K562 (cell line): ENCODE results near the gene PTPN1. TPM values are rescaled to one million over a fixed set of nuclear protein-coding genes. Genes with fewer than 3 reads are reported as not detected.

ENCODE experiments used
- CAMTA2 ChIP-seq: fragments of 250-450 bp; sonication (Bioruptor Pico); conservative IDR thresholded peaks from 2 replicates; pipeline ENCODE4 v1.5.1; 2022
- EP300 ChIP-seq: IDR thresholded peaks from 2 replicates; pipeline ENCODE4 v1.6.1; 2012; ENCODE audit warnings: low read length, improper control_type of control experiment
- KDM1A ChIP-seq, 2 experiments: fragments of 450-650 bp; IDR thresholded peaks; 2 replicates each; pipeline ENCODE4 v1.6.1; 2016; ENCODE audit warnings: mild to moderate bottlenecking in 2 of 2
- KLF13 ChIP-seq: fragments of 450-650 bp; IDR thresholded peaks from 2 replicates; pipeline ENCODE4 v1.6.1; 2016; ENCODE audit warnings: missing genetic modification characterization, low read depth, mild to moderate bottlenecking, missing compliant biosample characterization, moderate library complexity, borderline replicate concordance
- MCM5 ChIP-seq: fragments of 450-650 bp; IDR thresholded peaks from 2 replicates; pipeline ENCODE4 v1.6.1; 2016; ENCODE audit warnings: low read depth
- MYC ChIP-seq, 2 experiments: fragments of 250-450 bp in 1 of 2; sonication (Bioruptor Pico) in 1 of 2; IDR thresholded peaks; 2 replicates each; pipeline versions ENCODE4 v1.5.1 to v1.6.1; 2012 to 2021; ENCODE audit warnings: low read depth in 2 of 2, borderline replicate concordance in 1 of 2, improper control_type of control experiment in 1 of 2, low read length in 1 of 2, mild to moderate bottlenecking in 1 of 2, moderate library complexity in 1 of 2
- PCBP2 ChIP-seq: fragments of 200-400 bp; formaldehyde crosslinking; IDR thresholded peaks from 2 replicates; pipeline ENCODE4 v1.6.1; 2018; ENCODE audit warnings: low read length, low read depth, mild to moderate bottlenecking, moderate library complexity; ENCODE audit not compliant: poor library complexity, severe bottlenecking
- RAD21 ChIP-seq, 2 experiments: fragments of 250-450 bp in 1 of 2; fragments of 450-650 bp in 1 of 2; sonication (Bioruptor Pico) in 1 of 2; formaldehyde crosslinking in 1 of 2; IDR thresholded peaks in 1 of 2; conservative IDR thresholded peaks in 1 of 2; 2 replicates each; pipeline versions ENCODE4 v1.4.0 to v1.8.0; 2020 to 2022; ENCODE audit warnings: mild to moderate bottlenecking in 2 of 2, moderate library complexity in 1 of 2
- RBM14 ChIP-seq: fragments of 200-400 bp; formaldehyde crosslinking; IDR thresholded peaks from 2 replicates; pipeline ENCODE4 v1.6.1; 2018; ENCODE audit warnings: low read depth, mild to moderate bottlenecking, low read length, moderate library complexity, borderline replicate concordance; ENCODE audit not compliant: insufficient read depth
- SIRT6 ChIP-seq: IDR thresholded peaks from one replicate; pipeline ENCODE4 v1.6.1; 2012; ENCODE audit warnings: low read depth, mild to moderate bottlenecking, control low read depth, inconsistent platforms, low read length, moderate library complexity
- SIX5 ChIP-seq, 2 experiments: IDR thresholded peaks; 2 replicates each; pipeline ENCODE4 v1.6.1; 2011; ENCODE audit warnings: low read length in 2 of 2, borderline replicate concordance in 1 of 2, low read depth in 1 of 2, mild to moderate bottlenecking in 1 of 2, moderate library complexity in 1 of 2; ENCODE audit not compliant: insufficient read depth in 1 of 2
- SMAD4 ChIP-seq: fragments of 250-450 bp; sonication (Bioruptor Pico); conservative IDR thresholded peaks from 2 replicates; pipeline ENCODE4 v1.8.0; 2021; ENCODE audit warnings: inconsistent platforms, mild to moderate bottlenecking, moderate library complexity
- SMC3 ChIP-seq: conservative IDR thresholded peaks from 2 replicates; pipeline ENCODE4 v1.6.1; 2011; ENCODE audit warnings: low read depth, low read length, improper control_type of control experiment; ENCODE audit not compliant: insufficient read depth
- THRAP3 ChIP-seq: fragments of 450-650 bp; IDR thresholded peaks from 2 replicates; pipeline ENCODE4 v1.6.1; 2016; ENCODE audit warnings: mild to moderate bottlenecking, inconsistent platforms, borderline replicate concordance
- ZSCAN29 ChIP-seq: fragments of 450-650 bp; IDR thresholded peaks from 2 replicates; pipeline ENCODE4 v1.6.1; 2017
- ZSCAN32 ChIP-seq: fragments of 450-650 bp; formaldehyde crosslinking; IDR thresholded peaks from 2 replicates; pipeline ENCODE4 v1.4.0; 2020; ENCODE audit warnings: mild to moderate bottlenecking, moderate library complexity
- polyA plus RNA-seq, 8 experiments: library from polyadenylated mRNA; depleted of rRNA in 4 of 8; stranded (reverse) in 5 of 8; unstranded in 3 of 8; fragments of >200 nt; fragmentation: Nextera tagmentation in 2 of 8; fragmentation: Illumina TruSeq in 1 of 8; extraction: Ambion mirVana in 2 of 8; extraction: Trizol in 1 of 8; gene quantifications; 2 replicates each; pipeline versions ENCODE4 v1.2.1 to v1.2.3, GENCODE V29; 2011 to 2014; ENCODE audit warnings: inconsistent platforms in 1 of 8, missing spikeins in 1 of 8
- total RNA-seq, 7 experiments: library from RNA; depleted of rRNA in 6 of 7; stranded (reverse); fragments of >200 nt in 6 of 7; fragmentation: Illumina TruSeq in 2 of 7; extraction: Trizol in 2 of 7; gene quantifications; 2 replicates each; pipeline versions ENCODE4 v1.2.1 to v1.2.3, GENCODE V29; 2011 to 2021; ENCODE audit warnings: low replicate concordance in 1 of 7
- TF ChIP-seq, protein P1 (sequence below): fragments of 250-450 bp; sonication (Bioruptor Pico); IDR thresholded peaks from 2 replicates; pipeline ENCODE4 v1.8.0; 2021; ENCODE audit warnings: mild to moderate bottlenecking, moderate library complexity
- TF ChIP-seq, protein P2 (sequence below): sonication (generic); formaldehyde crosslinking; IDR thresholded peaks from 2 replicates; pipeline ENCODE4 v1.9.0; 2022; ENCODE audit warnings: mild to moderate bottlenecking, missing genetic modification reagents
- TF ChIP-seq, protein P3 (sequence below): sonication (generic); IDR thresholded peaks from 2 replicates; pipeline ENCODE4 v1.6.1; 2016
- TF ChIP-seq, protein P4 (sequence below), 2 experiments: fragments of 450-650 bp; conservative IDR thresholded peaks; 2 replicates each; pipeline ENCODE4 v1.6.1; 2017; ENCODE audit warnings: mild to moderate bottlenecking in 2 of 2, moderate library complexity in 2 of 2

The PTPN1 gene
- total and polyA plus RNA-seq, 9 of the 15 experiments (the other 6 are each of a cell fraction or from before 2014, with no cell fraction given): 11.0 to 85.3 (median 54.0) TPM

DNA sequence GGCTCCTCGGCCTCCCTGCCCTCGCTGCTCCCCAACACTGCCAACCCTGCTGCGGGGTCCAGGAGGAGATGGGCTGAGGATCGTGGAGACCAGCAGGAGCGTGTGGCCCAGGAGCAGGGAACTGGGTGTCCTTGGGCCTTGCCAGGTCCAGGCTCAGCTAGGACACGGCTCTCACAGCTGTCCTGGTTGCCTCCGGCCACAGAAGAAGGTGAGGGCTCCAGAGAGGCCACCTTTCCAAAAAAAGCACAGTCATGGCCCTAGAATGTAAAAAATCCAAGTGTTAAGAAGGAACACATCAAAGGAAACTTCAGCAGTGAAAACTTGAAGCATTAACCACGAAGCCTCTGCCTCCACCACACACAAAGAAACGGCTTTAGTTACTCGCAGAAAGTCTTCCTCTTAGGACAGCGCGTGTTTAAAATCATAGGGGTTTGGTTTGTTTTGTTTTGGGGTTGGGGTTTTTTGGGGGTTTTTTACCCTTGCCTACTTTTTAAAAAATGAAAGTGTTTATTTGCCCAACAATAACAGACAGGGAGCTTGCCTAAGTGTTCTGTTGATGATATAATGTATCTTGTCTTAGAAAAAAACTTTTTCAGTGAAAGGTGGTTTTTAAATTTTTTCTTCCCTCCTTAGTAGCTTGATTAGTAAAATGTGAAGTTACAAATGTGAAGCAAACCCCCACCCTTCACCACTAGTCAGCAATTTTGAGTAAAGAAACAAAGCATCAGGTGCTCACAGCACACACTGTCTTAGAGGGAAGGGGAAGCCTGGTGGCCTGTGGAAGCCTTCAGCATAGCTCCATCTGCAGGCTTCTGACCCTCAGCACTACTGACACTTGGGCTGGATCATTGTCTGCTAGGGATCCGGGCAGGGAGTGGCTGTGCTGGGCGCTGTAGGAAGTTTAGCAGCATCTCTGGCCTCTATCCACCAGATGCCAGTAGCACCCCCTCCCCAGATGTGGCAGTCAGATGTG is 60.0 kb downstream of the PTPN1 start (continued):
- TF ChIP-seq KLF13 (tag): no peak
- no peak for TF ChIP-seq KDM1A (IDR thresholded peaks at IDR 0.05)
- TF ChIP-seq RAD21 (CRISPR knock-in tag; conservative IDR thresholded peaks at IDR 0.05 in 1 of 2, IDR thresholded peaks at IDR 0.05 in 1 of 2): peak; percentile 74 to 91
- peak; percentile 31; the same call in 1 of the 2 replicates for TF ChIP-seq EP300
- peak; percentile 51; the same call in 1 of the 2 replicates for TF ChIP-seq MYC (IDR thresholded peaks at IDR 0.05; ENCODE audit: low read depth, low read length)
- no peak for TF ChIP-seq MYC (CRISPR knock-in tag; IDR thresholded peaks at IDR 0.05; ENCODE audit: borderline replicate concordance, low read depth)
- TF ChIP-seq, protein P1, sequence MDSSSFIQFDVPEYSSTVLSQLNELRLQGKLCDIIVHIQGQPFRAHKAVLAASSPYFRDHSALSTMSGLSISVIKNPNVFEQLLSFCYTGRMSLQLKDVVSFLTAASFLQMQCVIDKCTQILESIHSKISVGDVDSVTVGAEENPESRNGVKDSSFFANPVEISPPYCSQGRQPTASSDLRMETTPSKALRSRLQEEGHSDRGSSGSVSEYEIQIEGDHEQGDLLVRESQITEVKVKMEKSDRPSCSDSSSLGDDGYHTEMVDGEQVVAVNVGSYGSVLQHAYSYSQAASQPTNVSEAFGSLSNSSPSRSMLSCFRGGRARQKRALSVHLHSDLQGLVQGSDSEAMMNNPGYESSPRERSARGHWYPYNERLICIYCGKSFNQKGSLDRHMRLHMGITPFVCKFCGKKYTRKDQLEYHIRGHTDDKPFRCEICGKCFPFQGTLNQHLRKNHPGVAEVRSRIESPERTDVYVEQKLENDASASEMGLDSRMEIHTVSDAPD (CRISPR knock-in tag): no peak
- peak; percentile 66 for TF ChIP-seq SMC3
- TF ChIP-seq ZSCAN32: no peak
- TF ChIP-seq SIX5 (IDR thresholded peaks at IDR 0.05; ENCODE audit: borderline replicate concordance in 1 of 2, insufficient read depth in 1 of 2, low read depth in 1 of 2, low read length in 2 of 2): no peak
- no peak for TF ChIP-seq PCBP2
- TF ChIP-seq, protein P2, sequence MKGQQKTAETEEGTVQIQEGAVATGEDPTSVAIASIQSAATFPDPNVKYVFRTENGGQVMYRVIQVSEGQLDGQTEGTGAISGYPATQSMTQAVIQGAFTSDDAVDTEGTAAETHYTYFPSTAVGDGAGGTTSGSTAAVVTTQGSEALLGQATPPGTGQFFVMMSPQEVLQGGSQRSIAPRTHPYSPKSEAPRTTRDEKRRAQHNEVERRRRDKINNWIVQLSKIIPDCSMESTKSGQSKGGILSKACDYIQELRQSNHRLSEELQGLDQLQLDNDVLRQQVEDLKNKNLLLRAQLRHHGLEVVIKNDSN: no peak
- no peak for TF ChIP-seq THRAP3
- TF ChIP-seq, protein P3, sequence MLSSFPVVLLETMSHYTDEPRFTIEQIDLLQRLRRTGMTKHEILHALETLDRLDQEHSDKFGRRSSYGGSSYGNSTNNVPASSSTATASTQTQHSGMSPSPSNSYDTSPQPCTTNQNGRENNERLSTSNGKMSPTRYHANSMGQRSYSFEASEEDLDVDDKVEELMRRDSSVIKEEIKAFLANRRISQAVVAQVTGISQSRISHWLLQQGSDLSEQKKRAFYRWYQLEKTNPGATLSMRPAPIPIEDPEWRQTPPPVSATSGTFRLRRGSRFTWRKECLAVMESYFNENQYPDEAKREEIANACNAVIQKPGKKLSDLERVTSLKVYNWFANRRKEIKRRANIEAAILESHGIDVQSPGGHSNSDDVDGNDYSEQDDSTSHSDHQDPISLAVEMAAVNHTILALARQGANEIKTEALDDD: peak; percentile 33; the same call in 1 of the 2 replicates
- 0 out of 2 replicates have a peak, but pooled peaks have one; percentile 28 for TF ChIP-seq SMAD4 (CRISPR knock-in tag)
- no peak for TF ChIP-seq RBM14
- TF ChIP-seq SIRT6: no peak
- TF ChIP-seq CAMTA2 (CRISPR knock-in tag): no peak
- no peak for TF ChIP-seq MCM5
- TF ChIP-seq, protein P4, sequence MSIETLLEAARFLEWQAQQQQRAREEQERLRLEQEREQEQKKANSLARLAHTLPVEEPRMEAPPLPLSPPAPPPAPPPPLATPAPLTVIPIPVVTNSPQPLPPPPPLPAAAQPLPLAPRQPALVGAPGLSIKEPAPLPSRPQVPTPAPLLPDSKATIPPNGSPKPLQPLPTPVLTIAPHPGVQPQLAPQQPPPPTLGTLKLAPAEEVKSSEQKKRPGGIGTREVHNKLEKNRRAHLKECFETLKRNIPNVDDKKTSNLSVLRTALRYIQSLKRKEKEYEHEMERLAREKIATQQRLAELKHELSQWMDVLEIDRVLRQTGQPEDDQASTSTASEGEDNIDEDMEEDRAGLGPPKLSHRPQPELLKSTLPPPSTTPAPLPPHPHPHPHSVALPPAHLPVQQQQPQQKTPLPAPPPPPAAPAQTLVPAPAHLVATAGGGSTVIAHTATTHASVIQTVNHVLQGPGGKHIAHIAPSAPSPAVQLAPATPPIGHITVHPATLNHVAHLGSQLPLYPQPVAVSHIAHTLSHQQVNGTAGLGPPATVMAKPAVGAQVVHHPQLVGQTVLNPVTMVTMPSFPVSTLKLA (conservative IDR thresholded peaks at IDR 0.05): peak in 1 of 2 experiments; percentile 59; a peak in 2 of 4 replicates
- 0 out of 2 replicates have a peak, but pooled peaks have one; percentile 5 for TF ChIP-seq ZSCAN29
